Neural progenitor cell (in vitro differentiated cells): ENCODE data around the gene CLNK. TPM values are rescaled to one million over a fixed set of nuclear protein-coding genes. Genes with fewer than 3 reads are reported as not detected.

Source experiments
- DNase-seq: peaks from one replicate; pipeline ENCODE4 v3.0.0-alpha.2; 2016; ENCODE audit warnings: low spot score
- H2AFZ ChIP-seq: fragments of 200-600 bp; sonication (generic); replicated peaks from 2 replicates; pipeline ENCODE4 v1.6.1; 2016; ENCODE audit warnings: antibody characterized with exemption
- H3F3A ChIP-seq: fragments of 200-600 bp; sonication (generic); 2 replicates; pipeline ENCODE4 v1.6.1; 2016; ENCODE audit warnings: antibody characterized with exemption, low read depth
- H3K27ac ChIP-seq: fragments of 200-600 bp; sonication (generic); 2 replicates; pipeline ENCODE4 v1.5.1; 2016; ENCODE audit warnings: mild to moderate bottlenecking
- H3K27me3 ChIP-seq: fragments of 200-600 bp; sonication (generic); 2 replicates; pipeline ENCODE4 v1.6.1; 2016; ENCODE audit warnings: mild to moderate bottlenecking, moderate library complexity
- H3K36me3 ChIP-seq: fragments of 200-600 bp; sonication (generic); 2 replicates; pipeline ENCODE4 v1.5.1; 2016
- H3K4me1 ChIP-seq: fragments of 200-600 bp; sonication (generic); 2 replicates; pipeline ENCODE4 v1.6.1; 2016; ENCODE audit warnings: mixed run types
- H3K4me2 ChIP-seq: fragments of 200-600 bp; sonication (generic); 2 replicates; pipeline ENCODE4 v1.6.1; 2016
- H3K4me3 ChIP-seq: fragments of 200-600 bp; sonication (generic); 2 replicates; pipeline ENCODE4 v1.5.1; 2016
- H3K79me2 ChIP-seq: fragments of 200-600 bp; sonication (generic); 2 replicates; pipeline ENCODE4 v1.6.1; 2016; ENCODE audit warnings: low read depth
- H3K9ac ChIP-seq: fragments of 200-600 bp; sonication (generic); 2 replicates; pipeline ENCODE4 v1.6.1; 2016
- H3K9me3 ChIP-seq: fragments of 200-600 bp; sonication (generic); 2 replicates; pipeline ENCODE4 v1.5.1; 2016; ENCODE audit warnings: low read depth
- H4K20me1 ChIP-seq: fragments of 200-600 bp; sonication (generic); 2 replicates; pipeline ENCODE4 v1.6.1; 2016; ENCODE audit warnings: low read depth
- H3K27ac Mint-ChIP-seq: 3 replicates; pipeline ENCODE4 v1.8.0; 2021; ENCODE audit warnings: mixed read lengths
- H3K27me3 Mint-ChIP-seq: 2 replicates; pipeline ENCODE4 v1.8.0; 2022; ENCODE audit warnings: low read depth, mild to moderate bottlenecking, inconsistent platforms, moderate library complexity, mixed read lengths; ENCODE audit not compliant: insufficient read depth
- H3K36me3 Mint-ChIP-seq: 3 replicates; pipeline ENCODE4 v1.8.0; 2021; ENCODE audit warnings: mixed read lengths
- H3K4me1 Mint-ChIP-seq: 3 replicates; pipeline ENCODE4 v1.8.0; 2021; ENCODE audit warnings: mixed read lengths
- H3K4me3 Mint-ChIP-seq: 3 replicates; pipeline ENCODE4 v1.8.0; 2021; ENCODE audit warnings: mild to moderate bottlenecking, moderate library complexity, mixed read lengths
- H3K9me3 Mint-ChIP-seq: 3 replicates; pipeline ENCODE4 v1.8.0; 2020; ENCODE audit warnings: mixed read lengths
- CTCF ChIP-seq: fragments of 200-600 bp; sonication (generic); IDR thresholded peaks from 2 replicates; pipeline ENCODE4 v1.5.1; 2017; ENCODE audit warnings: antibody characterized with exemption, mild to moderate bottlenecking
- EZH2 ChIP-seq: fragments of 200-600 bp; sonication (generic); IDR thresholded peaks from 2 replicates; pipeline ENCODE4 v1.6.1; 2017; ENCODE audit warnings: antibody characterized with exemption, mild to moderate bottlenecking, moderate library complexity
- EZH2phosphoT487 ChIP-seq: fragments of 200-600 bp; sonication (generic); IDR thresholded peaks from 2 replicates; pipeline ENCODE4 v1.6.1; 2017; ENCODE audit warnings: antibody characterized with exemption
- total RNA-seq: library from RNA; depleted of rRNA; stranded (reverse); fragments of >200 nt; gene quantifications from 2 replicates; pipeline ENCODE4 v1.2.3, GENCODE V29; 2015; ENCODE audit warnings: low replicate concordance

Gene CLNK
- total RNA-seq, 1 donor from 2014 or later: not detected

GRCh38 chr4:10612476-10612875 is 72.1 kb downstream of the CLNK start:
- Histone ChIP-seq H3K36me3 (no peaks in the 10 kb centered on the region), H3K79me2 (no peaks in the 10 kb centered on the region), H4K20me1 (no peaks in the 10 kb centered on the region), H3K9ac (no peak overlapping the region), H3K4me3 (no peak overlapping the region), H3K4me1 (no peaks in the 10 kb centered on the region), H3F3A (no peaks in the 10 kb centered on the region), H3K9me3 (no peaks in the 10 kb centered on the region), H2AFZ (no peak overlapping the region), H3K27ac (no peak overlapping the region), H3K4me2 (no peak overlapping the region), H3K27me3 (no peaks in the 10 kb centered on the region)
- no peaks in the 10 kb centered on the region for H3K9me3 Mint-ChIP-seq
- TF ChIP-seq CTCF: no peak
- no peak for TF ChIP-seq EZH2phosphoT487
- TF ChIP-seq EZH2: no peak
- H3K27me3 Mint-ChIP-seq: peaks cover 6% of the 10 kb centered on the region
- peaks cover 4% of the 10 kb centered on the region for H3K4me1 Mint-ChIP-seq
- H3K27ac Mint-ChIP-seq: no peak overlapping the region
- no peak overlapping the region for H3K4me3 Mint-ChIP-seq
- no peaks in the 10 kb centered on the region for H3K36me3 Mint-ChIP-seq
- no peak for DNase-seq

GRCh38 chr4:10611673-10612072 is 72.9 kb downstream of the CLNK start:
- TF ChIP-seq EZH2phosphoT487 (no peak), CTCF (no peak), EZH2 (no peak)
- no peak overlapping the region for H3K4me2 ChIP-seq
- no peaks in the 10 kb centered on the region for H4K20me1 ChIP-seq
- peaks cover 4% of the 10 kb centered on the region for H3K4me1 Mint-ChIP-seq
- H3K27ac ChIP-seq: no peak overlapping the region
- no peaks in the 10 kb centered on the region for H3K79me2 ChIP-seq
- H3F3A ChIP-seq: no peaks in the 10 kb centered on the region
- no peak overlapping the region for H3K4me3 ChIP-seq
- no peak overlapping the region for H3K9ac ChIP-seq
- no peaks in the 10 kb centered on the region for H3K9me3 ChIP-seq
- no peaks in the 10 kb centered on the region for H3K36me3 ChIP-seq
- no peaks in the 10 kb centered on the region for H3K36me3 Mint-ChIP-seq
- H2AFZ ChIP-seq: no peak overlapping the region
- DNase-seq: no peak
- H3K4me3 Mint-ChIP-seq: no peak overlapping the region
- H3K4me1 ChIP-seq: no peaks in the 10 kb centered on the region
- no peak overlapping the region for H3K27ac Mint-ChIP-seq
- no peaks in the 10 kb centered on the region for H3K27me3 ChIP-seq
- peaks cover 6% of the 10 kb centered on the region for H3K27me3 Mint-ChIP-seq
- H3K9me3 Mint-ChIP-seq: no peaks in the 10 kb centered on the region

- H3K27me3 Mint-ChIP-seq: peaks cover 6% of the 10 kb centered on the region
- Histone ChIP-seq H3K79me2 (no peaks in the 10 kb centered on the region), H4K20me1 (no peaks in the 10 kb centered on the region), H3K4me2 (no peak overlapping the region), H3K9ac (no peak overlapping the region), H3K27ac (no peak overlapping the region), H3F3A (no peaks in the 10 kb centered on the region), H3K9me3 (no peaks in the 10 kb centered on the region), H2AFZ (no peak overlapping the region), H3K36me3 (no peaks in the 10 kb centered on the region), H3K4me3 (no peak overlapping the region), H3K27me3 (no peaks in the 10 kb centered on the region), H3K4me1 (no peaks in the 10 kb centered on the region)
- no peak for DNase-seq
- H3K27ac Mint-ChIP-seq: no peak overlapping the region
- H3K4me3 Mint-ChIP-seq: no peak overlapping the region
- H3K4me1 Mint-ChIP-seq: peaks cover 4% of the 10 kb centered on the region
- H3K9me3 Mint-ChIP-seq: no peaks in the 10 kb centered on the region
- no peaks in the 10 kb centered on the region for H3K36me3 Mint-ChIP-seq
- TF ChIP-seq EZH2phosphoT487 (no peak), EZH2 (no peak), CTCF (no peak)
Measured at GRCh38 chr4:10608501-10609219, 75.9 kb downstream of the CLNK start.
